GM15510 (cell line): ENCODE data around the gene RANBP3.

Experiments used
- POLR2A ChIP-seq: IDR thresholded peaks from 3 replicates; pipeline ENCODE4 v1.6.1; 2011; ENCODE audit warnings: borderline replicate concordance; ENCODE audit not compliant: insufficient read length; ENCODE audit errors: extremely low read depth

Gene RANBP3

DNA sequence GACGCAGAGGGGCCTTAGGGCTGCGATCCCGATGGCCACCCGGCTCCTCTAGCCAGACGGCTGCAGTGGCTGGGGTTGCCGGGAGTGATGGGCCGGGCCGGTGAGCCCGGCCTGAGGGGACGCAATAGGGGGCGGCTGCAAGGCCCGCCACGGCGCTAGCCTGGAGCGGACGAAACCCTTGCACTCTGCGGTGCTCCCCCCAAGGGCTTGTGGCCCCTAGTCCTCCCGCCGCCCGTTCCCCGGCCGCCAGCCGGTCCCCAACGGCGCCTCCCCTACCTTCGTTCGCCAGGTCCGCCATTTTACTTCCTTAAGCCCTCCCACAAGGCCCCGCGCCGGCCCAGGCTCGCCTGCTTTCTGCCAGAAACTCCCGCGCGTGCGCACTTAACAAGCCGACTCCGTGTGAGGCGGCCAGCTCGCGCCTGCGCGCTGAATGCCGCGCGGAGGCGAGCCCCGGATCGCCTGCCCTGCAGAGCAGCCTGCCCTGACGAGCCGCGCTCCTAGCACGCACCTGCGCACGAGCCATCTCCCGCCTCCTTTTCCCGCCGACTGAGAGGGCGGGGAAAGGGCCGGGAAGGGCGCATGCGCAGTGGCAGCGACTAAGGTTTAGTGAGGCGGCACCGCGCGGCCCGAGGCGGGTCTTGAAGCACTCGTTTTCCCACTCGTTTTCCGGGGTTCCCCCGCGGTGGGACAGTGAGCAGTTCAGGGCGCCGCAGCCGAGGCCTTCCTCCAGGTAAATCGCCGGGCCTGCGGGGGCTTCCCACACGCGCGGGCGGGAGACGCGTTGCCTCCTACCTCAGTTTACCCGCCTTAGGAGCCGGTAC is at the start of gene RANBP3:
TSS of gene RANBP3 (minus strand) at position 356 of the 821 bp plus-strand sequence. CDS start at position 298, 58 bp downstream.
- peak; percentile 71 for TF ChIP-seq POLR2A

DNA sequence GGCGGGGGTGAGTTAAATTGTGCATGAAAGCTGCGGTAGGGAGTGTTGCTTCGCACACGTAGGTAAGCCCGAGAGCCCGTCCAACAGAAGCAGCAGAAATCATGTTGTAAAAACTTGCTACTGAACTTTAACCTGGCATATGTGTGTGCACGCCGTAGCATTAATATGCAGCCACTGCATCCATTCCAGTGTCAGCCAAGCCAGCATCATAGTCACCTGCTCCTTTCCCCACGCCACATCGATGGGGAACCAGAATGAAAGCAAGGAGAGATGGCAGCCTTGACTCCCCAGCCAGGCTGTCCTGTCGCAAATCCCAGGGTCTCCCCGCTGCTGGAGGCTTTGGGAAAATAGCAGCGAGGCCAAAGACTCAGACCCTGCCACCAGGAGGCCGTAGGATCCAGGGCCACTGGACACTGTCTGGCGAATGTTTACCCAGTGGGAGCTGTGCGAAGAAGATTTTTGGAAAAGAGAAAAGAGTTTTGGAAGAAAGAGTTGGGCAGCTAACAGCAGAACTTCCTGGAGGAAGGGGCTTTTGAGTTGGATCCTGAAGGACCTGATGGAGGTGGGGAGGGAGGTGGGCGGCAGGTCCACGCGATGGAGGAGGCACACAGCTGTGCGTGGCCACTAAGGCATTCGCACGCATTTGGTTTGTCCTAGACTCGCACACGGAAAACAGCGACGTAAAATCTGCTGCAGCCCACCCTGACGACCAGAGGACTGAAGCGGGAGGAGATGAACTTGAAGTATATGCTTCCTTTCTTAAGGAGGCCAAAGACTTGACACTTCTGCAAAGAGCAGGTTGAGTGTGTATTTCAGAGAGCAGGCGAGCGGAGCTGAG is 48.7 kb upstream of the RANBP3 start:
- no peak for TF ChIP-seq POLR2A

GRCh38 chr19:6023936-6024335 is 46.0 kb upstream of the RANBP3 start:
- TF ChIP-seq POLR2A, result no peak

- no peak for TF ChIP-seq POLR2A
Measured at GRCh38 chr19:6023085-6023682, 45.2 kb upstream of the RANBP3 start.

DNA sequence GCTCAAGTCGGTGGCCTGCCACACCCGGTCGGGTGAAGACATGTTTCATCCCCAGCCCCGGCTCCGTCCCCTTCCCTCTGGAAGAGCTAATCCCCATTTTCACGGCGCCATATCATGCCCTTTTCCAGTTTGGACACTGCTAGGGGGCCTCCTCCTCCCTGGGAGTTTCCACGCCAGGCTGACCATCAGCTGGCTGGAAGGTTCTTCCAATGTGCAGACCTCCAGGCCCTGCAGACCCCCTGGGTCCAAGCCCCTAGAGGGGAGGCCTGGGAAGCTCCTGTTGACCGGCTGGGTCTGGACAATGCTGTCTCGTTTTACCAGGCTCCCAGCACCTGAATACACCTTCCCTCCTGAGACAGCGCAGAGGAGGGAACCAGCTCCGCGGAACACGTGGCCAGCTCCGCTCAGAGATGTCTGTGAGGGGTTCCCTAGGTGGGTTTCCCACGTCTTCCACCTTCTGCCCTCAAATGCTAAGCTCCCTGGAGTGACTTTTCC is 44.7 kb upstream of the RANBP3 start:
- no peak for TF ChIP-seq POLR2A

DNA sequence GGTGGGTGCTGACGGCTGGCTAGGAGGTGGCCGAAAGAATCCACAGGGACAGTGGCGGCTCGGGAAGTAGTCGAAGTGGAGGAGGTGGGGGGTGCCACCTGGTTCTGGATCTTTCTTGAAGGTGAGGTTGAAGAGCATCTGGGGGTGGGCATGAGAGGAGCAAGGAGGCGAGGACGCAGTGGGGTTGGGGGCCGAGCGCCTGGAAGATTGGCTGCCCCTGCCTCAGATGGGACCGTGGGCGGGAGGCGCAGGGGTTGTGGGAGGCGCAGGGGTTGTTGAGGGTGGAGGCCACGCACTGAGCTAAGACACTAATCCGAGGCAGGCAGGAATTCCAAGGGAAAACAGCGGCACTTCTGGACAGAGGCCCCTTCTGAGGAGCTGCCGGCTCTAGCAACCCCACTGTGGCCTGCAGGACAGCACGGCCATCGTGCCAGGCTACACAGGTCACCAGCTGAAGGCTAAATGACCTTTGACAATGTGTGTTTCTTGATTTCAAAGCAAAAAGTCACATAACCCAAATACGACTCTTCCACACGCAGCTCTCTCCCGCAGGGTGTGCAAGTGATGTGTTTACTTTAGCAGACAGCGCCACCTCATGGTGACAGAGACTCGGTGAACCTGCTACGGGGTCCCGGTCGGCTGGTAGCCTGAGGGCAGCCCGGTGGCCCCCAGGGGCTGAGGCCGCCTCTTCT is 44.1 kb upstream of the RANBP3 start:
- TF ChIP-seq POLR2A, result no peak

DNA sequence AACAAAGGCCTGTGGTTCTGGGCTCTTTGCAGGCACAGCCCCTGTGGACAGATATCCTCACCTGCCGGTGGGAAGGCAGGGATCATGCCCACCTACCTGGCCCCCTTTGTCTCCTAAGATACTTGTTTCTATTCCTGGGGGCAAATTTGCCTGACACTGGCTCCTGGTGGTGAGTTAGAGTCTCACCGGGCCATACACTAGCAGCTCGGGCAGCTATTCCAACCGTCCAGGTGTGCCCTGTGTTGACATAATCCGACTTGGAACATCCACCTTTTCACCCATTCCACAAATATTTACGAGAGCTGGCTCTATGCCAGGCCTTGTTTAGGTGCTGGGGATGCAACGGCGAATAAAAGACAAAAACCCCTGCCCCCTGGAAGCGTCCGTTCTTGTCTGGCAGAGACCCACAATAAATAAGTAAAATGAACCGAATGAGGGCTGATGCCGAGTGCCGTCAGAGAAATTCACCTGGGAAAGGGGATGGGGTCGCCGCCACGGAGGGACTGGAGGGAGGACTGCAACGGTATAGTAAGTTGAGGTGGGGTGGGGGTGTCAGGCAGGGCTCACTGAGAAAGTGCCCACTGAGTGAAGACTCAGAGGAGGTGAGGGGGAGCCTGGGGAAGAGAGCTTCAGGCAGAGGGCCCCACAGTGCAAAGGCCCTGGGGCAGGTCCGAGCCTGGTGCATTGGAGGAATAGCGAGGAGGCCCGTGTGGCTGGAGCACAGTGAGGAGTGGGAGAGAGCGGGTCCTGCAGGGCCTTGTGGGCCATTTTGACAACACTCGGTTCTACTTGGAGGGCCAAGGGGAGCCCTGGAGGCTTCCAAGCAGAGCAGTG is 43.2 kb upstream of the RANBP3 start:
- no peak for TF ChIP-seq POLR2A

- no peak for TF ChIP-seq POLR2A
Measured at GRCh38 chr19:6020166-6020882, 42.4 kb upstream of the RANBP3 start.

- TF ChIP-seq POLR2A, result no peak
Measured at GRCh38 chr19:6018786-6019185, 40.8 kb upstream of the RANBP3 start.

DNA sequence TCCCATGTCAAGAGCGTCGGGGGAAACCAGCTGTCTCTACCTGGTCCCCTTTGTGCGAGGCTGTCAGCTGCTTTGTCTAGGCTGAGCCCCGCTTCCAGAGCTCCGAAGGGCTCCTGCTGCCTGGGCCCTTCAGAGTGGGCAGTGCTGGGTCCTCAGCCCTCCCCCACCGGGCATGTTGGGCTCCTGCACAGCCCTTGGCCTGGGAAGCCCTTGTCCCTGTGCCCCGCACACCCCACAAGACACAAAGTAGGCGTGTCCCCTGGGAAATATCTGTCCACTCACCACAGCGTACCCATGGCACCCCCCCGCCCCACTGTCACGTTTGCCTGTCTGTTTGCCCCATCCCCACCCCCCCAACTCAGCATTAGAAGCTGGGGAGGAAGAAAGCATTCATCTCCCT is 39.6 kb upstream of the RANBP3 start:
- TF ChIP-seq POLR2A, result no peak

DNA sequence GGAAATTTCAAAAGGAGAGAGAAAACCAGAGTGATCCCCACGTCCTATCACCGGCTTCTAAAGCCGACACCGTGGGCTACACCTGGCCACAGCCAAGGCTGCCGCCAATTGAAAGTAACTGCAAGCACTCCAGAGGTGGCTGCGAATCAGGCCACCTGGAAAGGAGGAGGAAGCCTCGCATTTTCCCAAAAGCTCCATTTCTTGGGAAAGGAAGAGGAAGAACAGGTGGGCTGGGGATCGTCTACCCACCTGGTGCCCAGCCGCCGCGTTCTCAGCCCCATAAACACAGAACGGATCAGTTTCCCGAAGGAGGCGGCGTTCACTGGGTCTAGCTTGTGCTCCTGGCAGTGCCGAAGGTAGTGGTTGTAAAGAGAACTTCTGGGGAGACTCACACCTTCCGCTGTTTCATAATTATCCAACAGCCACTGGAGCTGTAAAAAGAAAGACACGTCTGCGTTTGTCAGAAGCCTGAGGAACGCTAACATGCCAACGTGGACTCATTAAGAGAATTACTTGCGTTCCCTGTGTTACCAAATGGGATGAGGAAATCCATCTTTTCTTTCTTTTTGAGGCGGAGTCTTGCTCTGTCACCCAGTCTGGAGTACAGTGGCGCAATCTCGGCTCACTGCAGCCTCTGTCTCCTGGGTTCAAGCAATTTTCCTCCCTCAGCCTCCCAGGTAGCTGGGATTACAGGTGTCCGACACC is 38.1 kb upstream of the RANBP3 start:
- TF ChIP-seq POLR2A, result no peak

- no peak for TF ChIP-seq POLR2A
Measured at GRCh38 chr19:6014551-6015135, 36.7 kb upstream of the RANBP3 start.
